Thoracic aorta (tissue), 2 donors: ENCODE data around the gene MYO10. TPM values are rescaled to one million over a fixed set of nuclear protein-coding genes. Genes with fewer than 3 reads are reported as not detected.

ENCODE experiments used
- ATAC-seq: fragments of 150-250 bp; one replicate; pipeline ENCODE4 v1.8.0; 2017; ENCODE audit warnings: low read depth; ENCODE audit not compliant: insufficient number of reproducible peaks, low FRiP score
- DNase-seq: peaks from one replicate; pipeline ENCODE4 v3.0.0-alpha.2; 2020; ENCODE audit warnings: low spot score
- H3K27ac ChIP-seq, 2 donors: fragments of 200-600 bp; sonication (generic); 1 replicate in 1 of 2; 2 replicates in 1 of 2; pipeline ENCODE4 v1.5.1; 2016; ENCODE audit warnings: mild to moderate bottlenecking in 2 of 2, moderate library complexity in 2 of 2
- H3K27me3 ChIP-seq: fragments of 200-600 bp; sonication (generic); replicated peaks from 2 replicates; pipeline ENCODE4 v1.6.0; 2016; ENCODE audit warnings: mild to moderate bottlenecking; ENCODE audit not compliant: insufficient read depth
- H3K36me3 ChIP-seq: fragments of 200-600 bp; sonication (generic); one replicate; pipeline ENCODE4 v1.5.1; 2016
- H3K4me1 ChIP-seq, 2 donors: fragments of 200-600 bp; sonication (generic); 1 replicate in 1 of 2; 2 replicates in 1 of 2; pipeline versions ENCODE4 v1.5.1 to v1.6.0; 2016; ENCODE audit warnings: low read depth in 2 of 2, mild to moderate bottlenecking in 1 of 2; ENCODE audit not compliant: control insufficient read depth in 1 of 2
- H3K4me3 ChIP-seq: fragments of 200-600 bp; sonication (generic); 2 replicates; pipeline ENCODE4 v1.5.1; 2016; ENCODE audit warnings: mild to moderate bottlenecking
- H3K9me3 ChIP-seq: fragments of 200-600 bp; sonication (generic); 2 replicates; pipeline ENCODE4 v1.5.1; 2016
- CTCF ChIP-seq: fragments of 200-600 bp; sonication (generic); IDR thresholded peaks from one replicate; pipeline ENCODE4 v1.5.1; 2019; ENCODE audit warnings: antibody characterized with exemption
- total RNA-seq, 2 donors: library from RNA; depleted of rRNA; stranded (reverse); fragments of >200 nt; gene quantifications; one replicate each; pipeline versions ENCODE4 v1.1.0 to v1.2.3, GENCODE V29; 2016

Gene MYO10
- total RNA-seq, 2 donors from 2014 or later, result 11.4 to 41.7 TPM

- no peaks in the 10 kb centered on the region for H3K27me3 ChIP-seq
- H3K27ac ChIP-seq, result no peak overlapping the region
- TF ChIP-seq CTCF, result no peak
- peaks cover 4% of the 10 kb centered on the region for H3K9me3 ChIP-seq
- H3K36me3 ChIP-seq, result no peaks in the 10 kb centered on the region
- no peak overlapping the region for H3K4me3 ChIP-seq
- no peak for ATAC-seq
- DNase-seq, result no peak
- no peaks in the 10 kb centered on the region for H3K4me1 ChIP-seq
These were observed 78.5 kb downstream of the MYO10 start for GRCh38 chr5:16857635-16858034.

- Histone ChIP-seq H3K4me3 (no peak overlapping the region), H3K4me1 (no peaks in the 10 kb centered on the region), H3K36me3 (no peaks in the 10 kb centered on the region), H3K27ac (no peak overlapping the region), H3K9me3 (peaks cover 4% of the 10 kb centered on the region), H3K27me3 (no peaks in the 10 kb centered on the region)
- TF ChIP-seq CTCF, result no peak
- DNase-seq (no peak), ATAC-seq (no peak)
These were observed 79.6 kb downstream of the MYO10 start for GRCh38 chr5:16856531-16856930.

- no peaks in the 10 kb centered on the region for H3K36me3 ChIP-seq
- H3K4me1 ChIP-seq, result no peaks in the 10 kb centered on the region
- H3K27ac ChIP-seq, result no peak overlapping the region
- H3K9me3 ChIP-seq, result peaks cover 4% of the 10 kb centered on the region
- no peak for ATAC-seq
- no peak for TF ChIP-seq CTCF
- no peak for DNase-seq
- no peaks in the 10 kb centered on the region for H3K27me3 ChIP-seq
- no peak overlapping the region for H3K4me3 ChIP-seq
These were observed 80.2 kb downstream of the MYO10 start for GRCh38 chr5:16855898-16856297.

GRCh38 chr5:16855485-16855884 lies 80.6 kb downstream of the MYO10 start:
- Histone ChIP-seq H3K27ac (no peak overlapping the region), H3K4me1 (no peaks in the 10 kb centered on the region), H3K9me3 (peaks cover 4% of the 10 kb centered on the region), H3K36me3 (no peaks in the 10 kb centered on the region), H3K27me3 (no peaks in the 10 kb centered on the region), H3K4me3 (no peak overlapping the region)
- ATAC-seq (no peak), DNase-seq (no peak)
- no peak for TF ChIP-seq CTCF

- Histone ChIP-seq H3K27ac (no peak overlapping the region), H3K9me3 (peaks cover 4% of the 10 kb centered on the region), H3K4me1 (no peaks in the 10 kb centered on the region), H3K27me3 (no peaks in the 10 kb centered on the region), H3K36me3 (no peaks in the 10 kb centered on the region), H3K4me3 (no peak overlapping the region)
- TF ChIP-seq CTCF, result no peak
- ATAC-seq (no peak), DNase-seq (no peak)
These were observed 81.7 kb downstream of the MYO10 start for GRCh38 chr5:16854351-16854750.
